Breast epithelium (tissue), 3 donors: Measurements from ENCODE around the gene ACSF2.

ENCODE experiments used
- POLR2A ChIP-seq: fragments of 450-650 bp; IDR thresholded peaks from one replicate; pipeline ENCODE4 v1.6.1; 2016; ENCODE audit warnings: antibody characterized with exemption, mild to moderate bottlenecking, moderate library complexity
- POLR2AphosphoS5 ChIP-seq, 3 donors: sonication (generic); formaldehyde crosslinking; IDR thresholded peaks; one replicate each; pipeline ENCODE4 v1.6.1; 2017; ENCODE audit warnings: antibody characterized with exemption in 3 of 3
- TF ChIP-seq, protein P1 (sequence below), 3 donors: fragments of 450-650 bp; IDR thresholded peaks; one replicate each; pipeline ENCODE4 v1.5.1; 2016 to 2017; ENCODE audit warnings: antibody characterized with exemption in 3 of 3, mild to moderate bottlenecking in 3 of 3, moderate library complexity in 3 of 3

- TF ChIP-seq POLR2AphosphoS5 (IDR thresholded peaks at IDR 0.05) (no peak), POLR2A (no peak)
- TF ChIP-seq, protein P1, sequence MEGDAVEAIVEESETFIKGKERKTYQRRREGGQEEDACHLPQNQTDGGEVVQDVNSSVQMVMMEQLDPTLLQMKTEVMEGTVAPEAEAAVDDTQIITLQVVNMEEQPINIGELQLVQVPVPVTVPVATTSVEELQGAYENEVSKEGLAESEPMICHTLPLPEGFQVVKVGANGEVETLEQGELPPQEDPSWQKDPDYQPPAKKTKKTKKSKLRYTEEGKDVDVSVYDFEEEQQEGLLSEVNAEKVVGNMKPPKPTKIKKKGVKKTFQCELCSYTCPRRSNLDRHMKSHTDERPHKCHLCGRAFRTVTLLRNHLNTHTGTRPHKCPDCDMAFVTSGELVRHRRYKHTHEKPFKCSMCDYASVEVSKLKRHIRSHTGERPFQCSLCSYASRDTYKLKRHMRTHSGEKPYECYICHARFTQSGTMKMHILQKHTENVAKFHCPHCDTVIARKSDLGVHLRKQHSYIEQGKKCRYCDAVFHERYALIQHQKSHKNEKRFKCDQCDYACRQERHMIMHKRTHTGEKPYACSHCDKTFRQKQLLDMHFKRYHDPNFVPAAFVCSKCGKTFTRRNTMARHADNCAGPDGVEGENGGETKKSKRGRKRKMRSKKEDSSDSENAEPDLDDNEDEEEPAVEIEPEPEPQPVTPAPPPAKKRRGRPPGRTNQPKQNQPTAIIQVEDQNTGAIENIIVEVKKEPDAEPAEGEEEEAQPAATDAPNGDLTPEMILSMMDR (IDR thresholded peaks at IDR 0.05) = no peak
These were observed 11.2 kb upstream of the ACSF2 start for GRCh38 chr17:50414808-50415207.
